Activated CD4-positive, alpha-beta T cell treated with anti-CD3 and anti-CD28 coated beads, Interleukin-2, amount 50 U/mL, for 16 hours (primary cell): ENCODE measurements around the gene BRSK2.
"Not testable (repeated sequence)": the region's sequence is repeated elsewhere in the genome, so short reads cannot be mapped to it uniquely, and the experiment has no call there.

Experiments used
- DNase-seq: peaks from one replicate; pipeline ENCODE4 v3.0.0-alpha.2; 2020

BRSK2 gene

DNA sequence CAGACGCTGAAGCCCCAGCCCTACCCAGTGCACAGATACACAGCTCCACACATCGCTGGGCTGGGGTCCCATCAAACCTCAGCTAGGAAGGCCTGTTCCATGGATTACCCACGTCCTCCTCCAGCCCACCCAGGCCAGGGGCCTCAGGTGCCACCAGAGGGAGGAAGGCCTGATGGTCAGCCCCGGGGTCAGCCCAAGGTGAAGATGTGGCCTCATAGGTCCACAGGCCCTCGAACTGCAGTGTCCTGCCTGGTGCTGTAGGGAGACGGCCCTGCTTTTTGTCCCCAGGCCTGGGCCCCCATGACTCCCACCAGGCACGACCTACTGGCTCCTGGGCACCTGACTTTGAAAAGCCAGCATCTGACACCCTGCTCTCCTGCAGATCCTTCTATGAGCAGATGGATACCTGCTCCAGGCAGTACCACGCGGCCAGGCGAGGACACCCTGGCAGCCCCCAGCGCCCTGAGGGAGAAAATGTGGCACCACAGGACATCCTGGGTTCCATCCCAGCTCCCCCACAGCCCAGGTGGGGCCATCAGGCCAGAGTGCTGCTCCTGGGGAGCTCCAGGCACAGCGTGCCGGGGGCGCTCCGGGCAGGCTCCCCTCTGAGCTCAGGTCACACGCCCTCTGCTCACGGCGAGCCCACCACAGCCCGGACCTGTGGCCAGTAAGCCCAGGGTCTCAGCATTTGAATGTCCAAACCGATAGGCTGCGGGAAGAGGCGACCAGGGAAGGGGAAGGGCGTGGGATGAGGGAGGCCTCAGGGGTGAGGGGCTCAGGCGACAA, 112.6 kb downstream of the BRSK2 start:
- no peak for DNase-seq

DNA sequence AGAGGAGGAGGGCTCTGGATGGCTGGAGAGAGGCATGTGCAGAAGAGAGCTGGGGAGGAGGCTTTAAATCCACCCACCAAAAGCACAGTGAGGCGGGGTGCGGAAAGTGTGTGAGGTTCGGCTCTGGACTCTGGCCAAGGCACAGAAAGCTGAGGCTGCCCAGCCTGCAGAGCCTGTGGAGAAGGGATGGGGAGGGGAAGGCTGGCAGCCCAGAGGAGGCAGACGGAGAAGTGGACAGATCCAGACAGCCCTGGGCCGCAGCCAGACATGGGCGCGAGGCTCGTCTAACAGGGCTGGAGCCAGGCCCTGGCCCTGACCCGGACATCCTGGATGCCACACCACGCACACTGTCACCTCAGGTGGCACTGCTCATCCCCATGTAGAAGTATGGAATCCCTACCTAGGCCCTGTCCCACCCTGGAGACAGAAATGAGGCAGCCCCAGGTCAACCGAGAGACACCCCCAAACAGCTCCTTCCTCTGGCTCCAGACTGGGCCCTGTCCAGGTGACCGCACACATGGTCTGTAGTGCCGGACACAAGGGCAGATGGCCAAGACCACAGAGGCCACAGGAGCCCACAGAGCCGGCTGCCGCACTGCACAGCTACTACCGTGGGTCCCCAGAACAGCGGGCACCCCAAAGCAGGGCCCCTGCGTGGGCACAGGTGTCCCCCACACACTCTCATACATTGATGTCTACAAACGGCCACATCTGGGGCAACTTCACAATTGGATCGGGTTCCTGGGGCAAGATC, 113.4 kb downstream of the BRSK2 start:
- DNase-seq = no peak

DNA sequence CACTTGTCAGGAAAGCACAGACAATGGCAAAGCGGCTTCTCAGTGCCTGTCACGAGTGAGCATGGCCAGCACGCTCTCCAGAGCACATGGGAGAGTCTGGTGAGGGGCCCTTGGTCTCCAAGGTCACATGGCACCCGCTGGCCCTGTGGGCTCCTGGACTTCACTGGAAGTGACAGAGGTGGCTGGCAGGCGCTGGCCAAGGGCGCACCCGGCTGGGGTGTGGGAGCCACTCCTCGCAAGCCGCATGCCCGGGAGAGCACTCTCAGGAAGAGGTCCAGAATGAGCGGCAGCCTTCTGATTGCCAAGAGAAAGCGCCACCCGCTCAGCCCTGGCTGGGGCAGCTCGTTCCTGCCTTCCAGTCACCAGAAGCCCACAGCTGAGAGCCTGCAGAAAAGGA, 114.0 kb downstream of the BRSK2 start:
- DNase-seq = no peak

DNA sequence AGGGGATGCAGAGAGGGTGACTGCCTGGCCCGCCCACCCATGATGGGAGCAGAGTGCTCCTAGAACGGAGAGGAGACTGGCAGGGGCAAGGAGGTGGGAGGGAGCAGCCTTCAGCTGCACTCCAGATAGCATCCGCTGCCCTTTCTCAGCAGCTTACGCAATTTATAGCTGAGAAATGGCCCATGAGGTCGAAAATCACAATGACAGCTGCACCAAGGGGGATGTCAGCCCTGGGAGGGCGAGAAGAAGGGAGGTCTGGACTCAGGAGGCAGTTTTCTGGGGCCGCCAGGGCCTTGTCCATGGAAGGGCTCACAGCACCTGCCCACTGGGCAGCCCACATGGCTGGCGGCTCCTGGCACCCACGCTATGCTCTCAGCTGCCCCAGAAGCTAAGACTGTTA, 114.4 kb downstream of the BRSK2 start:
- no peak for DNase-seq

DNA sequence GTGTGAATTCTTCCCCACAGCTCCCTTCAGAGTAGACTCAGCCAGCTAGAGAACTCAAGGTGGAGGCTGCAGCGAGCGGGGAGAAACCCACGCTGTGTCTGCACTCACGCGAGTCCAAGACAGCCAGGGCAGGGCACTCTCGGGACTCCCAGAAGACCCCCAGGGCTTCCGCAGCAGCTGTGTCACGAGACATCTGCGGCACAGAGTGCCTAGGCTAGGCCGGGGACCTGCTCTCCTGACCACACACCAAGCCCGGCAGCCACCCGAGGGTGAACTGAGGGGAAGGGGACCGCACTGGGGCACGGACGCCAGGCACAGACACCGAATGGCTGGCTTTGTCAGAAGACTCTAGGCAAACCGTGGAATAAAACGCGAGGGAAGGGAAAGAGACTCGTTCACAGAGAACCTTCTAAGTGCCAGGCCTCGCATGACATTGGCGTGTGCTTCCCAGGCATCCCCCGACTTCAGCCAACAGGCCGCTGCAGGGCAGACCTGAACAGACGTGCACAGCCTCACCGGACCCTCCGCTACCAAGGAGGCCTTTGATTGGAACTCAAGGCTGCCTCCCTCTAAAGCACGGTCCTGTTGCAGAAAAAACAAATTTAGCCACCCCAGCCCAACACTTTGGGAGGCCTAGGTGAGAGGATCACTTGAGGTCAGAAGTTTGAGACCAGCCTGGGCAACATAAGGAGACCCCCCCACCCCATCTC, 115.0 kb downstream of the BRSK2 start:
- DNase-seq = no peak

DNA sequence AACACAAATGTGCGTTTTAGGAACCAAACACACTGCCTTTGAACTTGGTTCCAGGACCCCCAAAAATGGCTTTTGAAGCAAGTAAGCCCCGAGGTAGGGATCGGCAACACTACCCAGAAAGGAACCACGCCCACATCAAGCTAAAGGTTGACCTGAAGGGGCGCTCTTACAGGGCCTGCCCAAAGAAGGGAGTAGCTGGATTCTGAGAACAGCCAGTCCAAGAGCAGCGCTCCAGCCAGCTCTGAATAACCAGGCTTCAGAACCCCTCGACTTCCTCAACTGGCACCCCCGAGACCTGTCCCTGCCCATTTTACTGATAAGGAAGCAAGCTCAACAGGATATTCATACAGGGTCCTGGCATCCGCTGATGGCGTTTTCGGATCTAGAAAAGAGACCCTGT, 115.7 kb downstream of the BRSK2 start:
- DNase-seq = no peak

- DNase-seq = no peak
Measured at GRCh38 chr11:1506981-1507380, 117.2 kb downstream of the BRSK2 start.

- DNase-seq = no peak
Measured at GRCh38 chr11:1507381-1508140, 117.8 kb downstream of the BRSK2 start.

- DNase-seq = no peak
Measured at GRCh38 chr11:1508491-1508891, 118.8 kb downstream of the BRSK2 start.

DNA sequence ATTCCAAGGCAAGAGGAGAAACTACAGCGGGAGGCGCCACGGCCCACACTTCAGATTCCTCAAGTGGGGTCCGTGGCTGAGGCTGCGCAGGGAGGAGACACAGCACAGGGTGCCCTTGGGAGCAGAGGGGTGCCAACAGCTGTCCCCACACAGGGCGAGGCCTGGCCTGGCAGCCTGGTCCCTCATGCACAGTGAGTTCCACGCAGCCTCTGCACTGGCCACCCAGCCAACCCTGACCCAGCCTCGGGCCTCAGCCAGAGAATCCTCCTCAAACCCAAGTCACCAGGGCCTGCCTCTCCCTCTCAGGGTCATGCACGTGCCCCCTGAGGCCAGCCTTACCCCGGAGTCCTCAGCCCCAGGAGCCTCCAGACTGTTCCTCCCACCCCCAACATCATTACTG, 119.3 kb downstream of the BRSK2 start:
- no peak for DNase-seq

DNA sequence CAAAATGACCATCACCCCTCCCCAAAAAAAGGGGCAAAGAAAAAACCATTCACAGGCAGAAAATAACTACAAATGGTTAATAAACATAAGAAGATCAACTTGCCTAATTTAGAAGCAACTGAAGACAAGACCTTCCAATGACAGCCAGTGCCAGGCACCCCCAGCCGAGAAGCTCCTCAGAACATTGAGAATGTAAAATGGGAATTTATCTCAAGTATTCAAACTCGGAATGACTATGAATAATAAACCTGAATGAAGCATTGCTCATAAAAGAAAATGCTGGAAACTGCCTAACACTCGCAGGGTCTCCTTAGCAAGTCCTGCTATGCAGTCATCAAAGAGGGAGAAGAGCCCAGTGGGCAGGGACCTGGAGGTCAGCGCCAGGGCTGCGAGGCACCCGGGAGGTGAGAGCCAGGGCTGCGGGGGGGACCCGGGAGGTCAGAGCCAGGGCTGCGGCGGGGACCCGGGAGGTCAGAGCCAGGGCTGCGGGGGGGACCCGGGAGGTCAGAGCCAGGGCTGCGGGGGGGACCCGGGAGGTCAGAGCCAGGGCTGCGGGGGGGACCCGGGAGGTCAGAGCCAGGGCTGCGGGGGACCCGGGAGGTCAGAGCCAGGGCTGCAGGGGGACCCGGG, 120.0 kb downstream of the BRSK2 start:
- DNase-seq = no peak

DNA sequence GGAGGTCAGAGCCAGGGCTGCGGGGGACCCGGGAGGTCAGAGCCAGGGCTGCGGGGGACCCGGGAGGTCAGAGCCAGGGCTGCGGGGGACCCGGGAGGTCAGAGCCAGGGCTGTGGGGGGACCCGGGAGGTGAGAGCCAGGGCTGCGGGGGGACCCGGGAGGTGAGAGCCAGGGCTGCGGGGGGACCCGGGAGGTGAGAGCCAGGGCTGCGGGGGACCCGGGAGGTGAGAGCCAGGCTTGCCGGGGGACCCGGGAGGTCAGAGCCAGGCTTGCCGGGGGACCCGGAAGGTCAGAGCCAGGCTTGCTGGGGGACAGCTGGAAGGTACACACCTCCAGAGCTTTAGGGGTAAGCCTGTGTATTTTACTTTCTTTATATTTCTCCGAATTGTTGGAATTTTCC, 120.6 kb downstream of the BRSK2 start:
- DNase-seq = not testable (repeated sequence)

DNA sequence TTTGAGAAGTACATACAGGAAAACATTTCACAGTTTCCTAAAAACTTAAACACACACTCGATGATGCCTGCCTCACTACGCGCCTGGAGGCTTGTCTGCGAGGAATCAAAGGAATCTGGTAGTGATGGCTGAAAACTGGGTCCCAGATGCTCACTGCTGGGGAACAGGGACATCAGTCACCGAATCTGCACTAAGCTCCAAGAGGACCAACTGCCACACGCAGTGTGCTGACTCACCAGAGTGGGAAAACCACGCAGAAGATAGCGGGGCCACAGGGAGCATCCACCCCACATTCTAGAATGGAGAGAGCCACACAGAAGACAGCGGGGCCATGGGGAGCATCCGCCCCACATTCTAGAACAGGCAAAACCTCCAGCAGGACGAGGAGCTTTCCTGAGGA, 121.2 kb downstream of the BRSK2 start:
- DNase-seq = no peak

GRCh38 chr11:1511937-1512496, 122.3 kb downstream of the BRSK2 start:
- no peak for DNase-seq
